ENCODE measurements around the gene SMIM3.
"Not testable (repeated sequence)": the region's sequence is repeated elsewhere in the genome, so short reads cannot be mapped to it uniquely, and the experiment has no call there.

SMIM3 gene

DNA sequence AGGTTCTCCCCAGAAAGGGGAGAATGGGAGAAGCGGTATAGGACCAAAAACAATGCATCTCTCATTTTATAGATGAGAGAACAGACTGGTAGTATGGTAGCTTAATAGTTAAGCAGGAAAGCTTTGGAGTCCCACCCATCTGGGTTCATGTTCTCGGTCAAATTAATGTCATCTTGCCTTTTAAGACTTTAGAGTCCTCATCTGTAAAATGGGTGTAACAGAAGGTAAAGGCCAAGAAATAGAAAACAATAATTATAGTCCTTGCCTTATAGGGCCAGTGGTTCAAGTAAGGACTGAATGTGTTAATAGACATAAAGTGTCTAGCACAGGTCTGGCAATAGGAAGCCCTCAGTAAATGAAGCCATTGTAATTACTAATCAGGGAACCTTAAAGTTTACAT, 16.4 kb downstream of the SMIM3 start:
- DNase-seq, result no peak

DNA sequence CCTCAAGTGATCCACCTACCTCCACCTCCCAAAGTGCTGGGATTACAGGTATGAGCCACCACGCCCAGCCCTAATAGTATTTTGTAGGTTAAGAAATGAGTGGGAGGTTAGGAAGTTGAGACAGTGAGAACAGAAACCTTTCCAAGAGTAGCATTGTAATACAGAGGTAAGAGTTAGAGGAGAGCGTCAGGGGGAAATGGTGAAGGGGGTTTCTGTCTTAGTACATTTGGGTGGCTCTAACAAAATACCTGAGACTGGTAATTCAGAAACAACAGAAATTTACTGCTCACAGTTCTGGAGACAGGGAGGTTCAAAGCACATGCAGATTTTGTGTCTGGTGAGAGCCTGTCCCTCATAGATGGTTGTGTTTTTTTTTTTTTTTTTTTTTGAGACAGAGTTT, 18.8 kb downstream of the SMIM3 start:
- no peak for DNase-seq

DNA sequence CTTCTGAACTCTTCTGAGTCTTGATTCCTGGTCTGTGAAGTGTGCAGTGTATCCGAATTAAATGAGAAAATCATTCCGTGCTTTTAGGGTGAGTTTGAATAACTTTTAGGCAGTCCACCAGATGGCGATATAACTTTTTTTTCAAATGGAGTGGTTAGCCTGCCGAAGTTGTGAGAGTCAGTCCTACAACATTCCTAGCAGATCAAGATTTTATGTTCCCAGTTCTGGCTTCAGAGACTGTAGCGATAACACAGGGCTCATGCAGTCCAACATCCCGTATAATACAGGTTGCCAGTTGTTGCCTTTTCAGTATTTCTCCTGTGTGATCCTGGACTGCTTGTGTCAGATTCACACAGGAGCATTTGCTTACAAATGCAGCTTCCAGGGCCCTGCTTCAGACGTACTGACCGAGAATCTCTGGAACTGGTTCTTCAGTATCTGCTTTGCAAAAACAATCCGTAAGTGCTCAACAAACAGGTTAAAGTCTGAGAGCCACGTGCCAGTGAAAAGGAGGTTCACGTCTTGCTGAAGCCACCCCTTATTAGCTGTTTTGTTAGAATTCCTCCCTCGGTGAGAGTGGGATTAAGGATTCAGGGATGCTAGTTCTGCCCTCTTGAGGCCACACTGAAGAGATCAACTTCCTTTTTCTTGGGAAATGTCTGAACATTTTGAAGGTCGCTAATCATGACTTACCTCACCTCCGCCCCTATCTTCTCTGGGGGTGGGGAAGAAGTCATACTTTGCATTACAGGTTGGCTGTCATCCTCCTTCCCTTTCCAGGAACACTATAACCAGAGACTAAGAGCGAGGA, 22.8 kb downstream of the SMIM3 start:
- DNase-seq, result no peak

DNA sequence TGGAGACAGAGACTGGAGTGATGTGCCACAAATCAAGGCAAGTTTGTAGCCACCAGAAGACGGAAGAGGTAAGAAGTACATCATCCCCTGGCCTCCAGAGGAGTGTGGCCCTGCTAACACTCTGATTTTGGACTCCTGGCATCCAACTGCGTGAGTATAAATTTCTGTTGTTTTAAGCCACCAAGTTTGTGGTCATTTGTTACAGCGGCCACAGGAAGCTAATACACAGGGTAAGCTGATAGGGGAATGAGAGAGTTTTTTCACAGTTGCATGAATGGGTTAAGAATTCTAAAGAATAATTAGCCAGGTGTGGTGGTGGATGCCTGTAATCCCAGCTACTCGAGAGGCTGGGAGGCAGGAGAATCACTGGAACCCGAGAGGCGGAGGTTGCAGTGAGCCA, 25.8 kb downstream of the SMIM3 start:
- DNase-seq, result no peak

DNA sequence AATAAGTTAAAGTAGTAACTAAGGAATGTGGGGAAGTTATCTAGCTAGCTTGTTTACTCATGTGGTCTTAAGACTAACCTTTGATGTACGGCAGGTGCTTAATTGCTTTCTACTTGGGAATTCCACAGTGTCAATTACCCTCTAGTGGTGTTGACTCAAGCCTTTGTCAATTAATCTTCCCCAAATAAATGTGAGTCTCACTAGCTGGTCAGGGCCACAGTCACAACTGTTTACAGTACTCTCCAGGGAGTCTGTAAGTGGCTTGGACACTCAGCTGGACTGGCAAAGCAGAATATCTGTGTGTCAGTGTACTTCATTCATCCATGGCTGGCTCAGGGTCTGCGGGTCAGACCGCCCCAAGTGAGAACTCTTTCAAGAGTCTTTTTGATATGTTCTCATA, 30.8 kb downstream of the SMIM3 start:
- no peak for DNase-seq

DNA sequence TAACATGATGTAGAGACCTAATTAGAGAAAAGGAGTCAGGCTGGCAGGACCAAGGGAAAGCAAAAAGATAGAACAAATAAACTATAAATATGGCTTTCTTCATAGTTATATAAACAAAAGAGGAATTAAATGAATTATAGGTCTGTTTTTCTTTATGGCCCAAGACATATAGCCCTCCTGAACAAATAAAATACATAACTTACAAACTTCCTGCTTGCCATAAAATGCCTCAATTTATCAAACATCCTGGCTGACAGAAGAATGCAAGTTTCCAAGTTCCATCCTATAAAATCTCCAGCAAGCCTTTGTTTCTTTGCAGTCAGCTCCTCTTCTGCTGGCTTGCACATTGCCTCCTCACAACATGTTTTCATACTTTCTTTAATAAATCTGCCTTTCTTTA, 36.5 kb downstream of the SMIM3 start:
- no peak for DNase-seq

DNA sequence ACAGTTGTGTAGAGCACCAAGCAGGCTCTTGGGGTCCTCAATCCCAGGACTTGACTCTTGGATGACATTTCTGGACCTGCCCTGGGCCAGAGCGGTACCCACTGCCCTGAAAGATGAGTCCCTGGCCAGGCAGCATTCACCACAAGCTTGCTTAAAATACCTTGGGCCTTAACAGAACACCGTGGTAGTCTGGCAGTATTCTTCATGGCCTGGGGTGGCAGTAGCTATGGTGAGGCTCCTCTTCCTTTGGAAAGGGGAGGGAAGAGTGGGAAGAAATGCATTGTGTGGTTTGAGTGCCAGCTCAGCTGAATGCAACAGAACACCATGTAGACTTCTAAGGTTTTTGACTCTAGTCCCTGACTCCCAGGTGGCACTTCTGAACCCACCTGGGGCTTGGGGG, 38.4 kb downstream of the SMIM3 start:
- DNase-seq, result no peak

DNA sequence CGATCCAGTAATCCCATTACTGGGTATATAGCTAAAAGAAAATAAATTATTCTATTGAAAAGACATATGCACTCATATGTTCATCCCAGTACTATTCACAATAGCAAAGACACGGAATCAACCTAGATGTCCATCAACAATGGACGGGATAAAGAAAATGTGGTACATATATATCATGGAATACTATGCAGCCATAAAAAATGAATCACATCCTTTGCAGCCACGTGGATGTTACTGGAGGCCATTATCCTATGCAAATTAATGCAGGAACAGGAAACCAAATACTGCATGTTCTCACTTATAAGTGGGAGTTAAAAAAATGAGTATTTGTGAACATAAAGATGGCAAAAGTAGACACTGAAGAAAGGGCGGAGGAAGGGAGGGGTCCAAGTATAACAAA, 51.2 kb downstream of the SMIM3 start:
- no peak for DNase-seq

DNA sequence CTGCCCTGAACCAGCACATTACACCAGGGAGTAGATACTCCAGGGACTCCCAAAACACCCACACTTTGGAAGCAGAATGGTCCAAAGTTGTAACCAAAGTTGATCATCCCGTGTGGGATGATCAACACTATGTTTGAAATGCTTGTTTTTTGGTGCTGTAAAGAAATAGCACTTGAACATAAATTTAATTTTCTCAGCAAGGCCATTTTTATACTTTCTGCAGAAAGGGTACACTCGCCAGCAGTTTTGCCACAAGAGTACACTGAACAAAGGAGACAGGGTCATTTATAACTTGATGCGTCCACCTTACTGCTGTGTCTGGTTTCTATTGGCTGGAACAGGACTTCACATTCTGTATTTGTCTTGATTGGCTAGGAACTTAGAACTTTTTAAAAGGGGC, 53.3 kb downstream of the SMIM3 start:
- DNase-seq, result not testable (repeated sequence)

DNA sequence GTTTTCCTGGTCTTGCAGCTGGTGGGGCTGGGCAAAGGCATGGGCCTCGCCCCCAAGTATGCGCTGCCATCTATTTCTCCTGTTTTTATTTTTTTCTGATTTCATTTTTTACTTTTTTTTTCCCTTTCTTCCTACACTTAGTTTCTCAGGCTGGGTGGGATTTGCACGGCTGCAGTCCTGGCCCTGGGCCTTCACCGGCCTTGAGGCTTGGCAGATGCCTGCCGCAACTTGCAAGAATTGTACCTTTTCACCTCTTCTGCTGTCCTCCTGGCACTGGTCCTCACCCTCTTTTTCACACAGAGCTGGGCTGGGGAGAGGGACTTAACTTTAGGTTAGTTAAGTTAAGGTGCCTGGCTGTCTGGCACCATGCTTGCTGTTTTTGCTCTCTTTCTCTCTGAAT, 57.5 kb downstream of the SMIM3 start:
- DNase-seq, result no peak

DNA sequence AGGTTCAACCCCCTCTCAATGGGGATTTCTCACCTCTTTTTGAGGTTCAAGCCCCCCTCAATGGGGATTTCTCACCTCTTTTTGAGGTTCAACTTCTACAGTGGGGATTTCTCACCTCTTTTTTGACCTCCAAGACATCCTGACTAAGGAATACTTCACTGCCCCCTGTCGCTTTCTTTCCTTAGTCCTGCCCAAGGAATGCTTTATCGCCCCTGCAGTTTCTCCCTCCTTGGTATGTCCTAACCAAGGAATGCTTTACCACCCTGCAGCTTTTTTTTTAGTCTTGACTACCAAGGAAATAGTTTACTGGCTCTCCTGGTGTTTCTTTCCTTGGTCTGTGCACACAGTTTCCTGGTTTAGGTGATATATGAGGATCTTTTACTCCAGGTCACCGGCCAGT, 58.1 kb downstream of the SMIM3 start:
- no peak for DNase-seq

DNA sequence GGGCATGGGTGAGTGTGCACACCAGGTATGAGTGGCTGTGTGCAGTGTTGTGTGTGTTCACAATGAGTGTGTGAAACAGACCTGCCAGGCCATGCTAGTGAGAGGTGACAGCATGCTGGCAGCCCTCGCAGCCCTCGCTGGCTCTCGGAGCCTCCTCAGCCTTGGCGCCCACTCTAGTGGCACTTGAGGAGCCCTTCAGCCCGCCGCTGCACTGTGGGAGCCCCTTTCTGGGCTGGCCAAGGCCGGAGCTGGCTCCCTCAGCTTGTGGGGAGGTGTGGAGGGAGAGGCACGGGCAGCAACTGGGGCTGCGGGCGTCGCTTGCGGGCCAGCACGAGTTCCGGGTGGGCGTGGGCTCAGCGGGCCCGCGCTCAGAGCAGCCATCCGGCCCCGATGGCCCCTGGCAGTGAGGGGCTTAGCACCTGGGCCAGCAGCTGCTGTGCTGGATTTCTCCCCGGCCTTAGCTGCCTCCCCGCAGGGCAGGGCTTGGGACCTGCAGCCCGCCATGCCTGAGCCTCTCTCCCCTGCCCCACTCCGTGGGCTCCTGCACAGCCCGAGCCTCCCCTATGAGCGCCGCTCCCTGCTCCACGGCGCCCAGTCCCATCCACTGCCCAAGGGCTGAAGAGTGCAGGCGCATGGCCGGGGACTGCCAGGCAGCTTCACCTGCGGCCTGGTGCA, 66.8 kb downstream of the SMIM3 start:
- DNase-seq, result not testable (repeated sequence)

DNA sequence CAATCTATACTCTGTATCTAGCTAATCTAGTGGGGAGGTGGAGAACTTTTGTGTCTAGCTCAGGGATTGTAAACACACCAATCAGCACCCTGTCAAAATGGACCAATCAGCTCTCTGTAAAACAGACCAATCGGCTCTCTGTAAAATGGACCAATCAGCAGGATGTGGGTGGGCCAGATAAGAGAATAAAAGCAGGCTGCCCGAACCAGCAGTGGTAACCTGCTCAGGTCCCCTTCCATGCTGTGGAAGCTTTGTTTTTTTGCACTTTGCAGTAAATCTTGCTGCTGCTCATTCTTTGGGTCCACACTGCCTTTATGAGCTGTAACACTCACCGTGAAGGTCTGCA, 67.7 kb downstream of the SMIM3 start, which contains the start of gene IRGM:
Gene IRGM (plus strand): TSS at position 214 of the 346 bp plus-strand sequence. CDS start 1,603 bp downstream, outside the sequence.
- not testable (repeated sequence) for DNase-seq
